SU-DHL-6 (cell line): ENCODE data around the gene RABL2B.
"Not testable (repeated sequence)": the region's sequence is repeated elsewhere in the genome, so short reads cannot be mapped to it uniquely, and the experiment has no call there.

Source experiments
- EZH2phosphoT487 ChIP-seq: fragments of 200-600 bp; sonication (generic), shearing (Covaris generic); conservative IDR thresholded peaks from 2 replicates; pipeline ENCODE4 v1.6.1; 2018; ENCODE audit warnings: mild to moderate bottlenecking, antibody characterized with exemption, low read length, moderate library complexity, mixed read lengths
- TF ChIP-seq, protein P1 (sequence below): fragments of 200-600 bp; sonication (generic); IDR thresholded peaks from one replicate; pipeline ENCODE4 v1.5.1; 2017; ENCODE audit warnings: antibody characterized with exemption, mild to moderate bottlenecking, low read length, moderate library complexity; ENCODE audit not compliant: insufficient read depth, poor library complexity, severe bottlenecking

DNA sequence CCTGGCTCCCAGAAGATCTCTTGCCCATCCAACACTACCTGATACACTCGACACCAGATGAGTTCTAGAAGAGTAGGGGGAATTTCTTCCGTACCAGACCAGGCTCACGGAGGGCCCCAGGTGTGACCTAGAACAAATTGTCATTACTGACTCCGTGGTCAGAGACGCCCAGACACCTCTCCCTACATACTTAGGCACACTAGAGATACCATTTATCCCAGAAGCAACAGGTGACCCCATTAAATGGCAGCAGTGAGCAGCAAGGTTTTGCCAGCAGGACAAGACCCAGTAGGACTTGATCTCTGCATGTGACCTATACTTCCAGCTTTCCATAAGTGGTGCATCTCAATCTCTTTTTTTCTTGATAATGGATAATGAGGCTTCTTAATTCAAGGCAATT is 42.7 kb downstream of the RABL2B start:
- TF ChIP-seq, protein P1, sequence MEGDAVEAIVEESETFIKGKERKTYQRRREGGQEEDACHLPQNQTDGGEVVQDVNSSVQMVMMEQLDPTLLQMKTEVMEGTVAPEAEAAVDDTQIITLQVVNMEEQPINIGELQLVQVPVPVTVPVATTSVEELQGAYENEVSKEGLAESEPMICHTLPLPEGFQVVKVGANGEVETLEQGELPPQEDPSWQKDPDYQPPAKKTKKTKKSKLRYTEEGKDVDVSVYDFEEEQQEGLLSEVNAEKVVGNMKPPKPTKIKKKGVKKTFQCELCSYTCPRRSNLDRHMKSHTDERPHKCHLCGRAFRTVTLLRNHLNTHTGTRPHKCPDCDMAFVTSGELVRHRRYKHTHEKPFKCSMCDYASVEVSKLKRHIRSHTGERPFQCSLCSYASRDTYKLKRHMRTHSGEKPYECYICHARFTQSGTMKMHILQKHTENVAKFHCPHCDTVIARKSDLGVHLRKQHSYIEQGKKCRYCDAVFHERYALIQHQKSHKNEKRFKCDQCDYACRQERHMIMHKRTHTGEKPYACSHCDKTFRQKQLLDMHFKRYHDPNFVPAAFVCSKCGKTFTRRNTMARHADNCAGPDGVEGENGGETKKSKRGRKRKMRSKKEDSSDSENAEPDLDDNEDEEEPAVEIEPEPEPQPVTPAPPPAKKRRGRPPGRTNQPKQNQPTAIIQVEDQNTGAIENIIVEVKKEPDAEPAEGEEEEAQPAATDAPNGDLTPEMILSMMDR: not testable (repeated sequence)
- not testable (repeated sequence) for TF ChIP-seq EZH2phosphoT487
